Lower lobe of right lung (tissue), 2 donors: ENCODE results near the gene MYF6. TPM values are rescaled to one million over a fixed set of nuclear protein-coding genes. Genes with fewer than 3 reads are reported as not detected.

Experiments used
- ATAC-seq, 2 donors: fragments of 200-7000 bp; cut with Tn5 transposase; one replicate each; pipeline ENCODE4 v1.9.1; 2020 to 2022; ENCODE audit warnings: mild to moderate bottlenecking in 2 of 2, moderate library complexity in 2 of 2
- DNase-seq: peaks from one replicate; pipeline ENCODE4 v3.0.0-alpha.2; 2020
- H3K27ac ChIP-seq: fragments of 200-600 bp; one replicate; pipeline ENCODE4 v1.8.0; 2022
- H3K27me3 ChIP-seq: fragments of 200-600 bp; one replicate; pipeline ENCODE4 v1.8.0; 2022; ENCODE audit warnings: low read depth
- H3K36me3 ChIP-seq: fragments of 200-600 bp; one replicate; pipeline ENCODE4 v1.8.0; 2022; ENCODE audit warnings: mild to moderate bottlenecking
- H3K4me1 ChIP-seq: fragments of 200-600 bp; one replicate; pipeline ENCODE4 v1.8.0; 2022
- H3K4me3 ChIP-seq: fragments of 200-600 bp; one replicate; pipeline ENCODE4 v1.8.0; 2022; ENCODE audit warnings: mild to moderate bottlenecking
- H3K9me3 ChIP-seq: fragments of 200-600 bp; one replicate; pipeline ENCODE4 v1.8.0; 2022
- intact Hi-C: fragments of 100-400 bp; cut with DNase I; formaldehyde crosslinking; loops from one replicate; pipeline ENCODE4 v1.11.0; 2022
- total RNA-seq: library from RNA; stranded (reverse); fragmentation: NEBNext Ultra II Directional; extraction: Animal tissue kit (Norgen Biotek cat#: 25700); gene quantifications from one replicate; pipeline ENCODE4 v1.2.1, GENCODE V29; 2021
- TF ChIP-seq, protein P1 (sequence below): fragments of 200-600 bp; IDR thresholded peaks from one replicate; pipeline ENCODE4 v1.8.0; 2022; ENCODE audit warnings: antibody characterized with exemption, mild to moderate bottlenecking
- donor health status: DM: no; HTN: yes; CAD: no; lungs with severe emphysema.

MYF6 gene
- total RNA-seq, 1 donor from 2014 or later: not detected

DNA sequence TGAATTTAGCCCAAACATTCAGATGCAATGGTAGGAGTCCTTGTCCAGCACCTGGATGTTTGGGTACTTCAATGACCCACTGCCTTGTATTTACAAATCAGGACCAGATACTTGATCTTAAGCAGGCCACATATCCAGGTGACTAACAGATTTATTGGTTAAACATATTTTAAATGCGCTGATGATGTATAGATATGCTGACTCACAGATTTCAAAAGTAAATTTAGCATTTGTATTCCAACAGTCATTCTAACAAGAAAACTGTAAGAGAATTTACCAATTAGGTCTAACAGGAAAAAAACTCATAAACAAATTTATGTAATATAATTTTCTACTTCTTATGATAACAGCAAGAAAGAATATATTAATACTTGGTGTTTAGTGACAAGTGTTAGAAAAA is 29.4 kb upstream of the MYF6 start:
- H3K27ac ChIP-seq: no peak overlapping the region
- H3K27me3 ChIP-seq: no peaks in the 10 kb centered on the region
- DNase-seq (no peak), ATAC-seq (no peak)
- TF ChIP-seq, protein P1, sequence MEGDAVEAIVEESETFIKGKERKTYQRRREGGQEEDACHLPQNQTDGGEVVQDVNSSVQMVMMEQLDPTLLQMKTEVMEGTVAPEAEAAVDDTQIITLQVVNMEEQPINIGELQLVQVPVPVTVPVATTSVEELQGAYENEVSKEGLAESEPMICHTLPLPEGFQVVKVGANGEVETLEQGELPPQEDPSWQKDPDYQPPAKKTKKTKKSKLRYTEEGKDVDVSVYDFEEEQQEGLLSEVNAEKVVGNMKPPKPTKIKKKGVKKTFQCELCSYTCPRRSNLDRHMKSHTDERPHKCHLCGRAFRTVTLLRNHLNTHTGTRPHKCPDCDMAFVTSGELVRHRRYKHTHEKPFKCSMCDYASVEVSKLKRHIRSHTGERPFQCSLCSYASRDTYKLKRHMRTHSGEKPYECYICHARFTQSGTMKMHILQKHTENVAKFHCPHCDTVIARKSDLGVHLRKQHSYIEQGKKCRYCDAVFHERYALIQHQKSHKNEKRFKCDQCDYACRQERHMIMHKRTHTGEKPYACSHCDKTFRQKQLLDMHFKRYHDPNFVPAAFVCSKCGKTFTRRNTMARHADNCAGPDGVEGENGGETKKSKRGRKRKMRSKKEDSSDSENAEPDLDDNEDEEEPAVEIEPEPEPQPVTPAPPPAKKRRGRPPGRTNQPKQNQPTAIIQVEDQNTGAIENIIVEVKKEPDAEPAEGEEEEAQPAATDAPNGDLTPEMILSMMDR: no peak
- no peaks in the 10 kb centered on the region for H3K36me3 ChIP-seq
- no peaks in the 10 kb centered on the region for H3K9me3 ChIP-seq
- H3K4me1 ChIP-seq: no peaks in the 10 kb centered on the region
- no peak overlapping the region for H3K4me3 ChIP-seq
- intact Hi-C loops: no loop called here

DNA sequence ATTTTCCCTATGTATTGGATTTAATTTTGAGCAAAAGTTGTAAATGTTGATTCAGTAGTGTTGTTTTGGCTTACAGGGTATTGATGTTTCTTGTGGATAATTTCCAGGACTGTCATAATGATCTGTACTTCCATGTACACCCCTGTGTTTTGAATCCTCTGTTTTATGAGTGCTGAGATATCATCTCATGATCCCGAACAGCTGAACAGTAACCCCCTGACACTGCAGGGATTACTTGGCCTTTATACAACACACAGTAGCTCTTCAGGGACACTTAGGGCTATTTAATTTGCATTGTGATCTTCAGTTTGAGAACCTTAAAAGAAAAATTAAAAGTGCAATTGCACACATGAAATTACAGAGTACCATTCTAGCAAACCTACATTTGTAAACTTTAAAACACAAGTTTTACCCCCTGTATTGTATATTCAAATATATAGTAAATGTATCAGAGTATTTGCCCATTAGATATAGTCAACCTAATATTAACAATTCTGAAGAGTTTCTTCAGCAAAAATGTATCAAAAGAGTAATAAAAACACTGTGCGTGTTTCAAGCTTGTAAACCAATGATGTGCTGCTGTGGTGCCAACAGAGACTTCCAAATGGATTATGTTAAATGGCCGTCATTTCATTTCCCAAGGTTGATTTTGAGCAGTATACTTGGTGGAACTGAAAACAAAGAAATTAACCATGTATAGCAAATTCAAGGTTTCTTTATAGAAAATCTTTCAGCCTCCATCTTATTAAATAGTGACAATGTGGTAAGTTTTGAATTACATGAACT is 27.9 kb upstream of the MYF6 start:
- Histone ChIP-seq H3K4me1 (no peaks in the 10 kb centered on the region), H3K9me3 (no peaks in the 10 kb centered on the region), H3K4me3 (no peak overlapping the region), H3K27ac (no peak overlapping the region), H3K36me3 (no peaks in the 10 kb centered on the region), H3K27me3 (no peaks in the 10 kb centered on the region)
- ATAC-seq: no peak
- intact Hi-C loops: no loop called here
- no peak for DNase-seq
- TF ChIP-seq, protein P1: no peak

DNA sequence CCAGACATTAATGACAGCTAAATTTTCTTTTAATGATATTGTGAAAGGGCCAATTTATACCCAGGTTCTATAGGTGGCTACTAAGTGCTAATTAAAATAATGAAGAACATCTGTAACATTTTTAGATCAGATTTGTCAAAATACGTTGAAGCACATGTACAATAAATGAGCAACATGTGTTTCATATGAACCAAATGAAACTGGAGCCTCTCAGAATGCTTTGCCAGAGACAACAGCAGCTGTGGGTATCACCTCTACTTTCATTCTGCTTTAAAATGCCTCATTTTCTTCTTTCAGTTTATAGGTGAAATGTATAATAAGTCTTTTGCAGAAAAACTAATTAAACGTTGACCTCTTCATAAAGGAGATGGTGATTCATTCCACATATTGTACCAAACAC is 26.1 kb upstream of the MYF6 start:
- DNase-seq (no peak), ATAC-seq (no peak)
- Histone ChIP-seq H3K27me3 (no peaks in the 10 kb centered on the region), H3K27ac (no peak overlapping the region), H3K4me3 (no peak overlapping the region), H3K4me1 (no peaks in the 10 kb centered on the region), H3K9me3 (no peaks in the 10 kb centered on the region), H3K36me3 (no peaks in the 10 kb centered on the region)
- intact Hi-C loops: no loop called here
- TF ChIP-seq, protein P1: no peak

DNA sequence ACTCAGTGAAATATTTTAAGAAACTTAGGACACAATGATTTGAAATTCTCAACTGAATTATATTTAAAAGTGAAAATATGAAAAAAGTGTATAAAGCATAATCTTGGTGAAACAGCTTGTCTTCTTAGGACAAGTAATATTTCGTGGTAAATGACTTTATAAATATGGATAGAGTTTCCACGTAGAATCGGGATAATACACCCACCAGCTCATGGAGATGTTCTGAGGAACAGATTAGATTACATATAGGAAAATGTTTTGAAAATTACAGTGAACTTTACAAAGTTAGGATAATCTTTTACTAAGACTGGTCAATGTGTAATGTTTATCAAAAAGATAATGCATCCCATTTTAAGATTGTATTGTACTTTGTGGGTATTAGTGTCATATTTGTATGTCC is 25.6 kb upstream of the MYF6 start:
- intact Hi-C loops: no loop called here
- ATAC-seq (no peak), DNase-seq (no peak)
- Histone ChIP-seq H3K4me1 (no peaks in the 10 kb centered on the region), H3K36me3 (no peaks in the 10 kb centered on the region), H3K4me3 (no peak overlapping the region), H3K27me3 (no peaks in the 10 kb centered on the region), H3K9me3 (no peaks in the 10 kb centered on the region), H3K27ac (no peak overlapping the region)
- TF ChIP-seq, protein P1: no peak

DNA sequence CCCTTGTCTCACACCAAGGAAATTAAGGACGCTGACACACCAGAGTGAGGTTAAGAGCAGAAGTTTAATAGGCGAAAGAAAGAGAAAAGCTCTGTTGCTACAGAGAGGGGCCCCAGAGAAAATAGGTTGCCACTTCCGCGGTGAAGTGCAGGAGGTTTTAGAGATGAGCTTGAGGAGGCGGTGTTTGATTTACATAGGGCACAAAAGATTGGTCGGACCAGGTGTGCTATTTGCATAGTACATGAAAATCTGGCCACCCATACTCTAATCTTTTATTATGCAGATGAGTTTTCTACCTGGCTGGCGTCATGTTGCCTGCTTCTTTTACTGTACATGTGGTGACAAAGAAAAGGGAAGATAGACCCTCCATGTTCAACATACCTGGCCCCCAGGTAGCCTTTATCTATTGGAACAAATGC is 23.3 kb upstream of the MYF6 start:
- Histone ChIP-seq H3K9me3 (no peaks in the 10 kb centered on the region), H3K27ac (no peak overlapping the region), H3K4me1 (no peaks in the 10 kb centered on the region), H3K27me3 (no peaks in the 10 kb centered on the region), H3K36me3 (no peaks in the 10 kb centered on the region), H3K4me3 (no peak overlapping the region)
- DNase-seq (no peak), ATAC-seq (no peak)
- intact Hi-C loops: no loop called here
- TF ChIP-seq, protein P1: no peak
